Lower leg skin (tissue), 4 donors: Measurements from ENCODE around the gene ANKRD35. TPM values are rescaled to one million over a fixed set of nuclear protein-coding genes. Genes with fewer than 3 reads are reported as not detected.

ENCODE experiments used
- DNase-seq, 2 donors: peaks; one replicate each; pipeline ENCODE4 v3.0.0-alpha.2; 2019; ENCODE audit warnings: low spot score in 2 of 2
- H3K4me3 ChIP-seq: fragments of 200-600 bp; sonication (generic); 2 replicates; pipeline ENCODE4 v1.5.1; 2017; ENCODE audit warnings: mild to moderate bottlenecking, low read depth; ENCODE audit not compliant: poor library complexity, severe bottlenecking
- CTCF ChIP-seq, 3 donors: fragments of 450-650 bp; IDR thresholded peaks; one replicate each; pipeline ENCODE4 v1.5.1; 2016; ENCODE audit warnings: antibody characterized with exemption in 3 of 3, mild to moderate bottlenecking in 3 of 3, moderate library complexity in 2 of 3
- POLR2A ChIP-seq, 2 donors: fragments of 450-650 bp; IDR thresholded peaks; one replicate each; pipeline ENCODE4 v1.6.1; 2016 to 2017; ENCODE audit warnings: antibody characterized with exemption in 2 of 2, mild to moderate bottlenecking in 1 of 2, moderate library complexity in 1 of 2
- WGBS, 2 donors: methylation state at CpG; one replicate each; pipeline ENCODE4 v1.1.5; 2018; 5-methylcytosine and 5-hydroxymethylcytosine counted together
- intact Hi-C: fragments of 100-400 bp; cut with DNase I; formaldehyde crosslinking; loops from one replicate; pipeline ENCODE4 v1.15.0; 2023; ENCODE audit warnings: low total_unique reads
- total RNA-seq, 4 donors: library from RNA; depleted of rRNA; stranded (reverse); fragments of >200 nt; gene quantifications; one replicate each; pipeline ENCODE4 v1.1.0, GENCODE V29; 2016

The ANKRD35 gene
- total RNA-seq, 4 donors from 2014 or later: 32.2 to 68.6 (median 48.4) TPM

GRCh38 chr1:145916745-145917144, 31.1 kb upstream of the ANKRD35 start:
- intact Hi-C loops: loop anchor here (10.0 kb wide), 1 partner anchor 98 kb away; no protein-coding TSS in a partner anchor
- WGBS, 2 donors: 72 to 81% methylated on average over 5 of the region's 5 CpGs

DNA sequence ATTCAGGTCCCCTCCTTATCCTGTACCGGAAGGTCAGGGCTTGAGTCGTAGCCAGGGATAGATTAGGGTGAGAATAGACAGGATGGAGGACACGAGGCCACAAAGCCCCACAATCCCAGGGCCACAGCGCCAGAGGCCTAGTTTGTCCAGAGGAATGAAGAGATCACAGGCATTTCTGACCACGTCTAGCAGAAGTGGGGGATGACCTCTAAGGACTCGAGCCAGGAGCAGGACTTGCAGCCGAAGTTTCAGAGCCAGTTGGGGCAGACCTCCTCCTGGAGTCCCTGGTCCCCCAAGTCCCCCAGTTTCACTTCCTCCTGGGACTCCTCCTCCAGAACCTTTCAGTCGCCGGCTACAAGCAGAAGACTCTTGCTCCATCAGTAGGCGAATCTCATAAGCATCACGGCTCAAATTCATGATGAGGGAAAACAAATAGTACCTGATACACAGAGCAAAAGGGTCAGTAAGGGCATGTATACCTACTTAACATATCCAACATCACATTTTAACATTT, 26.5 kb upstream of the ANKRD35 start:
- no peak overlapping the region for H3K4me3 ChIP-seq
- TF ChIP-seq POLR2A (IDR thresholded peaks at IDR 0.05) (no peak), CTCF (IDR thresholded peaks at IDR 0.05) (no peak)
- intact Hi-C loops: loop anchor here (10.0 kb wide), 1 partner anchor 103 kb away; no protein-coding TSS in a partner anchor
- WGBS, 2 donors: 76 to 79% methylated on average over 11 of the region's 11 CpGs
- DNase-seq: peak in 1 of 2 donors; percentile 65

More at GRCh38 chr1:145916745-145917144, 31.1 kb upstream of the ANKRD35 start:
- H3K4me3 ChIP-seq: no peak overlapping the region
- TF ChIP-seq CTCF (IDR thresholded peaks at IDR 0.05) (no peak), POLR2A (IDR thresholded peaks at IDR 0.05) (no peak)
- DNase-seq: peak in 1 of 2 donors; percentile 20

DNA sequence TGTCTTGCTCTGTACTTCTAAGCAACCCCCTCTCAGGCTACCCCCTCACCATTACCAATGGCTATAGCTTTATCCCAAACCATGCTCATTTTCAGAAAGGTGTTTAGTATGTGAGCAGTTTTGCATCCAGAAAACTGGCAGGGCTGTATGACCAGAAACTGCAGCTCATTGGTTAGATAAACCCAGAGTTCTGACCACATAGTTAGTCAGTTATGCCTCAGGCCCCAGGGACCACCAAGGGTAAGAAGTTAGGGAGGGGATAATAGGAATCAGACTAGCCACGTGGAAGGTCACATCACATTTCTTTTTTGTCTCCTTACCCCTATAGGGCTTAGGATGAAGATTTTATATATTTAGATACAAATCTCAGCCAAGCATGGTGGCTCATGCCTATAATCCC, 23.0 kb upstream of the ANKRD35 start:
- WGBS, 2 donors: 67 to 69% methylated on average over 1 of the region's 1 CpG
- H3K4me3 ChIP-seq: no peak overlapping the region
- no peak for DNase-seq
- TF ChIP-seq POLR2A (IDR thresholded peaks at IDR 0.05) (no peak), CTCF (IDR thresholded peaks at IDR 0.05) (no peak)
- intact Hi-C loops: loop anchor here (5.0 kb wide), 1 partner anchor 61 kb away; the partner anchor contains the start of gene NUDT17

GRCh38 chr1:145906954-145907753, 21.5 kb upstream of the ANKRD35 start:
- TF ChIP-seq POLR2A (IDR thresholded peaks at IDR 0.05): no peak
- no peak for DNase-seq
- intact Hi-C loops: loop anchor here (5.0 kb wide), 1 partner anchor 60 kb away; the partner anchor contains the start of gene NUDT17
- 77 to 83% methylated on average over 10 of the region's 10 CpGs for WGBS, 2 donors
- no peak overlapping the region for H3K4me3 ChIP-seq

- intact Hi-C loops: no loop called here
- TF ChIP-seq CTCF (IDR thresholded peaks at IDR 0.05): no peak
- no peak for TF ChIP-seq POLR2A (IDR thresholded peaks at IDR 0.05)
- H3K4me3 ChIP-seq: no peak overlapping the region
- DNase-seq: no peak
- 89 to 90% methylated on average over 12 of the region's 12 CpGs for WGBS, 2 donors
Measured at GRCh38 chr1:145901312-145902021, 15.8 kb upstream of the ANKRD35 start.

- DNase-seq: no peak
- intact Hi-C loops: no loop called here
- H3K4me3 ChIP-seq: no peak overlapping the region
- 87 to 89% methylated on average over 5 of the region's 5 CpGs for WGBS, 2 donors
- TF ChIP-seq CTCF (IDR thresholded peaks at IDR 0.05) (no peak), POLR2A (IDR thresholded peaks at IDR 0.05) (no peak)
Measured at GRCh38 chr1:145898756-145899155, 13.1 kb upstream of the ANKRD35 start.
